NCI-H82 treated with DMSO at 0.1 percent for 48 hours (cell line): ENCODE measurements around the gene PLA2G4B.

Experiments used
- DNase-seq: peaks from one replicate; lab custom pipeline; 2025; ENCODE audit not compliant: unreplicated experiment; lab: John Stamatoyannopoulos, UW

PLA2G4B gene, protein sequence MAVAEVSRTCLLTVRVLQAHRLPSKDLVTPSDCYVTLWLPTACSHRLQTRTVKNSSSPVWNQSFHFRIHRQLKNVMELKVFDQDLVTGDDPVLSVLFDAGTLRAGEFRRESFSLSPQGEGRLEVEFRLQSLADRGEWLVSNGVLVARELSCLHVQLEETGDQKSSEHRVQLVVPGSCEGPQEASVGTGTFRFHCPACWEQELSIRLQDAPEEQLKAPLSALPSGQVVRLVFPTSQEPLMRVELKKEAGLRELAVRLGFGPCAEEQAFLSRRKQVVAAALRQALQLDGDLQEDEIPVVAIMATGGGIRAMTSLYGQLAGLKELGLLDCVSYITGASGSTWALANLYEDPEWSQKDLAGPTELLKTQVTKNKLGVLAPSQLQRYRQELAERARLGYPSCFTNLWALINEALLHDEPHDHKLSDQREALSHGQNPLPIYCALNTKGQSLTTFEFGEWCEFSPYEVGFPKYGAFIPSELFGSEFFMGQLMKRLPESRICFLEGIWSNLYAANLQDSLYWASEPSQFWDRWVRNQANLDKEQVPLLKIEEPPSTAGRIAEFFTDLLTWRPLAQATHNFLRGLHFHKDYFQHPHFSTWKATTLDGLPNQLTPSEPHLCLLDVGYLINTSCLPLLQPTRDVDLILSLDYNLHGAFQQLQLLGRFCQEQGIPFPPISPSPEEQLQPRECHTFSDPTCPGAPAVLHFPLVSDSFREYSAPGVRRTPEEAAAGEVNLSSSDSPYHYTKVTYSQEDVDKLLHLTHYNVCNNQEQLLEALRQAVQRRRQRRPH

GRCh38 chr15:41838400-41838897 lies at the start of gene PLA2G4B:
TSS of gene PLA2G4B (plus strand) at chr15:41838847. CDS start at chr15:41838914, 67 bp downstream.
- DNase-seq: no peak

DNA sequence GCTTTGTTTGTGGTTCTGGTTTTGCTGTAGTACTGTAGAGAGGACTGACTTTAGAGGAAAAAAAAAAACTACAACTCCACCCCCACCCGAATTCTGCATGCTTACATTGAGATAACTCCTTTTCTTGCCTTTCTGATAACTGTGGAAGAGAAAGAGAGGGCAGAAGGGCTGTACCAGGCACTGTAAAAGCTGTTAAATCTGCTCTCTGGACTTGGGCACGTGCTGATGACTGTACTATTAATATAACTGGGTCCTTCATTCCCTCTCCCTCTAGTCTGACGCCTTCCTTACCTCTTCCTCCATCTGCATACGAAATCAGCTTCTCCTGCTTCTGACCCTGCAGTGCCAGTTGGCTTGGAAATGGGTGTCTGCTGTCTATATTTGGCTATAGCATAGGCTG lies 49.4 kb upstream of the PLA2G4B start:
- no peak for DNase-seq

DNA sequence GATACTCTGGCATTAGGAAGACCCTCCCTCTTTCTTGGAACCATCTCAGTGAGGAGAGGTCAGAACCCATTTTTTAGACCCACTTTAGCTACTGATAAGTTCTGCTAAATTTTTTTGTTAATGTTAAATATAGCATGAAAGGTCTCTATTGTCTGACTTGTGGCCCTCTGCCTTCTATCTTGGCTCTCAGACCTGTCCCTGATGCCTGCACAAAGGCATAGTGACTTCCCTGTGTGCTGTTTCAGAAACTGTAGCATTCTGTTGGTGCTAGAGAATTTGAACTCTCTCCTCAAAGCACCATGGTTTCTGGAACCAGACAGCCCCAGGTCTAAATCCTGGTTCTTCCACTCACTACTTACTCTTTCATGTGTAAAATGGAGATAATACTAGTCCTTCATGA lies 49.0 kb upstream of the PLA2G4B start:
- no peak for DNase-seq

GRCh38 chr15:41790169-41790568 lies 48.5 kb upstream of the PLA2G4B start:
- no peak for DNase-seq

GRCh38 chr15:41790756-41791546 lies 47.7 kb upstream of the PLA2G4B start:
- no peak for DNase-seq

- DNase-seq: no peak
Observed at GRCh38 chr15:41791547-41791937, 47.1 kb upstream of the PLA2G4B start.

- peak; percentile 30 for DNase-seq
Observed at GRCh38 chr15:41792000-41792637, 46.5 kb upstream of the PLA2G4B start.

DNA sequence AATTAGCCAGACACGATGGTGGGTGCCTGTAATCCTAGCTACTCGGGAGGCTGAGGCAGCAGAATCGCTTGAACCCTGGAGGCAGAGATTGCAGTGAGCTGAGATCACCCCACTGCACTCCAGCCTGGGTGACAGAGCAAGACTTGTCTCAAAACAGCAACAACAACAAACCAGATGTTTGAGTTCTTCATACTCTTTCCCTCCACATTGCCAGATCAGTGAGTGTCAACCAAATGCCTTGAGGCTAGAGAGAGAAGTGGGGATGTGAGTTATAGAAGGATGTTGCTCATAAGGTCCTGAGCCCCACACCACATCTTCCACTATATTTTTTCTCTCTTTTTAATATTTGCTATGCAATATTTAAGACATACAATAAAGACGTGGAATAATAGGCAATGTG lies 44.6 kb upstream of the PLA2G4B start:
- DNase-seq: no peak

DNA sequence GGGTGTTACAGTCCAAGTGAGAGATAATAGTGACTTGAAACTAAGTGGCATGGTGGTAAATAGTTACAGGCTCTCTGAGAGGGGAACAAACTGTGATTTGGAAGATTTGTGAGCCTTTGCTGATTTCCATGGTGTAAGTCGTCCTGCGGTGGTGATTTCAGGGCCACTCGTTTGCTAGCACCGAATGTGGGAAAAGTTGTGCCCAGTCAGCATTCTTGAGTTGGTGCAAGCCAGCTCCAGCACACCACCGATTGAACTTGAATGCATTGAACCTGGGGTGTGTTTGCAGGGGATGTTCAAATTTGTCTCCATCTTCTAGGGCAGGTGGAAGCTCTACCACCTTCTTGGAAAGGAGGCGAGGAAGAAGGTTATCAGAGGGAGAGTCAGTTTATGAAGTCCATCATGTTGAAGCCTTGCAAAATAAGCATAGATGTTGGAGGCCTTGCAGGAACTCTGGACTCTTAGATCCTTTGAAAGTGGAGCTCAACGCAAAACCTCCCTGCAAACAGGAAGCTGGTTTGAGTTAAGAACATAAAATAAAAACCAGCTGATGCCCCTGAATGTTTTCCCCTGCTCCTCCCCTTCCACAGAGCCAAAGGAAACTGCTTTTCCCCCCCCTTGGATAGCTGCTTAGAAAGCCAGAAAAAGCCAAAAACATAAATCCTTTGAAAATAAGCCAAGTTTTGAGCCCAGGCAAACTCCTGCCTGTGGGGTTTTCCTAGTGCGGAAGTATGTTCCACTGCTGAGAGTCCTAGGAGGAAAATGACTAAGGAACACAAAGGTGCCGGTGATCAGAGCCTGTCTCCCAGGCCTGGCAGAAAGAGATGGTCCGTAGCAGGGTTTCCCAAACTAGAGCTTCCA lies 42.4 kb upstream of the PLA2G4B start:
- DNase-seq: no peak

- DNase-seq: peak; percentile 83
Observed at GRCh38 chr15:41797201-41797944, 41.3 kb upstream of the PLA2G4B start.

DNA sequence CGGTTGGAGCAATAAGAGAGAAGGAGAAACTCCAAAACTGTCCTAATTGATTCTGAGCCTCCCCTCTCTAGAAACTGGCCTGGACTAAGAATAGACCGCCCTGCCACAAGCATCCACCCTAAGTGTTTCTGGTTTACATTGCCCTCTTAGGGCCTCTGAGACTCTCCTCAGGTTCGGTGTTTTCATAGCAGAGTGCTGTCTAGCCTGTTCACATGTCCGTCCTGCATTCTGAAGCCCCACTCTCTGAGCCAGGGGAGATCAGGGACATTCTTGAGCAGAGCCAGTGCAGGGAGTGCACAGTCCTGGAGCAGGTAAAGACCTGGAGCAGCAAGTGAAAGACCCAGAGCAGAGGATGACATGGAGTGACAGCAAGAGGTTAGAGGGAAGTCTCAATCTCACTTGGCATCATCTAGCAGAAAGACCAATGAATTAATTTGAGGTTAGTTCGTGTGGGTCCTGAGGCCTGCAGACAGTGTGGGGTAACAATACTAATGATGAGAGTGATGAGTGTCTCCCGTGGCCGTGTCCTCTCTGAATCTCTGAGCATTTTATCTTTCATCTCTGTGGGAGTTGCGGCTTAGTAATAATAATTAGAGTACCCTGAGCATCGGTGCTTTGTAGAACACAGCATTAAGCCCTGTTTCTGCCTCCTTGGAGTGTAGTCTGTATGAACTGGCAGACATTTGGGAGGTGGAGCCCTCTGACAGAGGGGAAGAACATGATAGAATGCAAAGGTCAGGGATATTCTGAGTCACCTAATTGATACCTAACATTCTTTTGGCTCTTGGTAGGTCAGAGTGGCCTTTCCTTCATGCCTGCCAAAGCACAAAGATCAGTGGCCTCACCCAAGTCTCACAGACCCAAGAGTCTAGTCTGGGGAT lies 39.8 kb upstream of the PLA2G4B start:
- DNase-seq: no peak

DNA sequence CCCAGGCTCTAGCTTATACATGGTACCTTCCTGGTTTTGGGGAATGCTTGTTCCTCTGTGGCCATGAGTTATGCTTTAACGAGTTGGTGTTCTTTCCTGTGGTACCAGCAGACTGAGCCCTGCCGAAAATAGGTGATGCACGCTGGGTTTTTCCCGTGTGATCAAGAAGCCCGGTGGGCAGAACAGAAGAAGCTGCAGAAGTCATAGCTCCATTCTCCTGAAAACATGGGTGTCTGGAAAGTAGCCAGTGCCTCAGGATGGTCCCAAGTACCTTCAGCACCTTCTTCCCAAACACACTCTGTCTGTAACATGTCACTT lies 39.2 kb upstream of the PLA2G4B start:
- no peak for DNase-seq

GRCh38 chr15:41801185-41801584 lies 37.5 kb upstream of the PLA2G4B start:
- no peak for DNase-seq

- no peak for DNase-seq
Observed at GRCh38 chr15:41801850-41802455, 36.7 kb upstream of the PLA2G4B start.

DNA sequence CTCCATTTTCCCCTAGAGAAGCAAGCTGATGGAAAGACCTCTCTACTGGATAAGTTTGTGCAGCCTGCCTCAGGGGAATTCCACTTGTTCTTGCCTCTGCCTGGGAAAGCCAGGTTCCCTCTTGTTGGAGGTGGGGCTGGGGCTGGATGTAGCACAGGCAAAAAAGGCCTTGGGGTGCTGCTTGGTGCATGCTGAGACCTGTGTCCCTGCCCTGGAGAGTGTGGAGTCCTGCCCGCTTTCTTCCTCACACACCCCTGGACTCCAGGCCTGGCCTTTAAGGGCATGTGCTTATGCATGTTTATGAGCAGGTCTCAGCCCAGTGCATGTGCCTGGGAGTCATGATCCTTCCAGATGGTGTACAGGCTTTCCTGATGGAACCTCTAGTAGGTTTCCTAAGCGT lies 34.3 kb upstream of the PLA2G4B start:
- no peak for DNase-seq

DNA sequence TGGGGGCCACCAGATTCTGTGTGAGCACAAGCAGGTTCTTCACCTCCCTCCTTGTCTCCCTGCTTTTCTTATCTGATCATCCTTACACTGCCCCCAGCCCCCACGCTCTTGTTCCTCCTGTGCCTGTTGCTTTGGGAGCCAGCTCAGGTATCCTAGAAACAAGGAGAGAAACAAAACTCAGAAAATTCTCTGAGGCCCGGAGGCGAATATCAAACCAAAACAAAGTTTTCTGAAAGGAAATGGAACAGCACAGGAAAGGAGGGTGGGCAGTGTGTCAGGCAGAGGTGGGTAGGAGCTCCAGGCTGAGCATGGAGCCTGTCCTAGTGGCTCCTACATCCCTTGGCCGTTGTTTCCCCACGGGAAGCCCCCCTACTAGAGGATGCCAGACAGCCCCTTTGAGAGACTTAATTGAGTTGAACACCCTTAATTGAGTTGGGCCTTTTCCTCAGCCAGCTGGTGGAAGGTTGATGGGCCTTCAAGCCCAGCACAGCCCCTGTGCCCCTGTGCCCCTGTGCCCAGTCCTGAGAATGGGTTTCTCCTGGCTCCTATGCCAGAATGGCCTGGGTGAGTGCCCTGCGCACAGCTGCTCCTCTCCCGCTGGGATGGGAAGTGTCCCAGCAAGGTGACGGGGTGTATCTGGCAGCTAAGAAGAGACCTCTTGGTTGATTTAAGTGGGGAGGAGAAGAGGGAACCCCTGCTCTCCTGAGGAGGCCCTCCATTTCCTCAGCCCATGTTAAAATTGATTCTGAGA lies 33.6 kb upstream of the PLA2G4B start:
- DNase-seq: no peak

GRCh38 chr15:41805711-41806110 lies 32.9 kb upstream of the PLA2G4B start:
- DNase-seq: no peak
